NCI-H524 (cell line): ENCODE results near the gene GIMAP4.
"Not testable (repeated sequence)": the region's sequence is repeated elsewhere in the genome, so short reads cannot be mapped to it uniquely, and the experiment has no call there.

Source experiments
- DNase-seq, 2 experiments: peaks; one replicate each; lab custom pipeline; 2025; lab: John Stamatoyannopoulos, UW

The GIMAP4 gene

DNA sequence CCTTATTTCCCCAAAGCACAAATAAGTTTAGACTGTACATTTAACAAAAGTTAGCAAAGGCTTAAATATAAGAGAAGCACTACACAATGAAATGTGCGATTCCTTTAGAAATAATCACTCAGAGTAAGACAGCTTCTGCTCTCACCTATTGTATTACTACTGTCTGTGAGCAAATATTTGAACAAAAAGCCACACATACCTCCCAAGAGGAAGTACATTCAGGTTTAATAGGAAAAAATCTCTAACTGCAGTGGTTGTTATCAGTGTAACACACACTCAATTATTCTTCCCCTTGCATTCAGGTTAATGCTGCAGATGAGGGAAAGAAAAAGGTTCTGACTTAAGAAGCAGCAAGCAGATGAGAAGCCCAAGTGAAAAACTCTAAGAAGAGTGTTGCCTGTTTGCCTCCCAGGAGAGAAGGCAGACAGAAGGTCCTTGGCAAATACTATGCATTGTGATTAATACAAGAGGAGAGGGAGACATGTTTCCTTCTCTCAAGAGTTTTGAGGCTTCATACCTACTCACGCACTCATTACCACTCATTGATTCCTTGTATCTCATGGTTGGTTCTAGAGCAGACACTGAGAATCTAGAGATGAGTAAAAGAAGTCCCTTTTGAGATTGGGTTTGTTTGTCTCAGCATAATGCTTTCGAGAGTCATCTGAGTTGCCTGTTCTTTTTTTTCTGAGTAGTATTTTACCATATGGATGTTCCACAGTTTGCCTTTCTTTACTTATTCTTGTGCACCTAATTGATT is 13.6 kb downstream of the GIMAP4 start:
- DNase-seq = no peak

DNA sequence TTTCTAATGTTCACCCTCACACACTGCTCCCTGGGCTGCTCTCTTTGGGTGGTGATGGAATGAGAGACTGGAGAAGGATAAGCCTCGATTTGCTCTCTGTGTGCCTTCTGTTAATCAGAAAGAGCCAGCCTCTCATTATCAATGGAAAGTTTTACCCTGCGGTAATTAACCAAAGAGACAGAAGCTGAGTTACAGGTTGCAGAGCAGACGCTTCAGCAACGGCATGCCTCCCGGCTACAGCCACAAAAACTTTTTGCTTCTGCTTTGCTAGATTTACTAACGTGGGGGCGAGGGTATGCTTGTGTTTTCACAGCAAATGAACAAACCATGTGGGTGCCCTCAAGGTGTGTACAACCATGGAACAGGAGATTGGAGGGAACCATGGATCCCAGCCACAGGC is 18.0 kb downstream of the GIMAP4 start:
- no peak for DNase-seq

DNA sequence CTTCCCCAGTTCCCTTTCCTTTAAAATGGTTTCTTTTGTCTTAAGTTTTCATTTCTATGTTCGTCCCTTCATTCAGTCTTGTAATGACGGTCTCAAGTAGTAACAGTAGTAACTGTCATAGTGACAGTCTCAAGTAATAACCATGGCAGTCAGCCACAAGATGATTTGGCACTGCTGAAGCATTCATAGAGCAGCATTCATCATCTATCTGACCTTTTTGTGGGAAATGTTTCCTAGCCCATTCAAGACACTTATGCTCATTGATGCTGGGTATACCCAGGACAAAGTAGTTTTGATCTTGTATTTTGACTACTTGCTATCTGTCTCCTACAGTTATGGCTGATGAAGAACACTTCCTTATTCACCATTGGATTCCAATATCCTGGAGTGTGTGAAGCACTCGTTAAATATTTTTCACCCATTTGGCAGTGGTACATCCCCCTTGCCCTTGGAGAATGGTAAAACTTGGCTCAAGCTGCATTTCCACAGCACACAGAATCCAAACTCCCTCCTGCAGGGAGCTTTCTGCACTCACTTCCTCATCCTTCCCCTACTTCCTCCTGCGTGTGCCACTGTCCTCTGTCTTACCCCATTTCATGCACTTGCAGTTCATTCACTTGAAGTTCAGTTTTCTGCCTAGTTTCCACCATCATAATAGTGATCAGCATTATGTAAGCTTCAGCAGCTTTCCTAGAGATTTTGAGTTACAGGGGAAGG is 19.0 kb downstream of the GIMAP4 start:
- no peak for DNase-seq

DNA sequence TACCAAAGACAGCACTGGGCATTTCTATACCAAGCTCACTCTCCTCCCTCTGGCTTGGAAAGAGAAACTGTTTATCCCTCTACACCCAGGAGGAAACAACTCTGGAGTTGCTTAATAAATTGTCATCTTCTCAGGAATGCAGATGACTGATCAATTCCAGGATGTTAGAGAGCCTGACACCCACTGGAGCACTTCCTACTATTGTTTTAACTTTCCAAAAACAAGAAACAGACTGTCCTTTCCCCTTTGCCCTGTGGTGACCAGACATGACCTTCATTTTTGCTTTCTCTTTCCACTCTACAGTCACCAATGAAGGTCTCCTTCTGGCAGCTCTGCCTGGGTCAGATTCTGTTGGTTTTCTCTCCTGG is 19.6 kb downstream of the GIMAP4 start:
- no peak for DNase-seq

DNA sequence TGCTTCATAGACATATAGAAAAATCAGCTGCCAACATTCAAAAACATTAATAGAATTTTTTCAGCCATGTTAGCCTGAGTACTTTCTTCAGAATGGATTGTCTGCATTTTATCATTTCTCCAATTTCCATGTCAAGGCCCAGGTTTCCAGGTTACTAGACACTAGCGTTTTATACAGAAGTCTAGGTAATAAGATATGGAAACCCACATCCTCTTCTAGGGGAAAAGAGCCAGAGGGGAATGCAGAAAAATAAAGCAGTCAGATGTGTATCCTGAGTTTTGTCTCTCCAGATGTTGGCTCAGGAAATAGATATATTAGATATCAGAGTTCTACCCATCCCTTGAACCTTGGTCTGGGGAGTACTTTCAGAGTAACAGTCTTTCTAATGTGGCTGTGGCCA is 20.4 kb downstream of the GIMAP4 start:
- no peak for DNase-seq

DNA sequence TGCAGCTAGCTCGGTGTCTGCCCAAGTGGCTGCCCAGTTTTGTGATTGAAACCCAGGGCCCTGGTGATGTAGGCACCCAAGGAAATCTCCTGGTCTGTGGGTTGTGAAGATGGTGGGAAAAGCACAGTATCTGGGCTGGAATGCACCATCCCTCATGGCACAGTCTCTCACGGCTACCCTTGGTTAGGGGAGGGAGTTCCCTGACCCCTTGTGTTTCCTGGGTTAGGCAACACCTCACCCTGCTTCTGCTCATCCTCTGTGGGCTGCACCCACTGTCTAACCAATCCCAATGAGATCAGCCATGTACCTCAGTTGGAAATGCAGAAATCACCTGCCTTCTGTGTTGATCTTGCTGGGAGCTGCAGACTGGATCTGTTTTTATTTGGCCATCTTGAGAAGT is 27.6 kb downstream of the GIMAP4 start:
- no peak for DNase-seq

DNA sequence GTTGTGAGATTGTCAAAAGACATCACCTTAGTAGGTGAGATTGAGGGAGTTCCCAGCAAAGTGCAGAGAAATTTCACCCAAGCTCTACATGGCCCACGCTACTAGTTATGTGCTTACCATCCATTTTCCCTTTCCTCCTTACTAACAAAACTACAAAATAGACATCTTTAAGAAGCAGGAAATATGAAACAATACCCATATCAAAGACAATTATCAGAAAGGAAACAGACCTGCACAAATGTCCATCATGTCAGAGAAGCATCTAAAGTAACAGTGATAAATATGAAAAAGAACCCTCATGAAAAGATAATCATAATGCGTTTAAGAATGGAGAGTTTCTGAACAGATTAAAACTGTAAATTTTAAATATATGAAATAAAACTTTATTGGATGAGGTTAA is 28.2 kb downstream of the GIMAP4 start:
- DNase-seq = no peak

DNA sequence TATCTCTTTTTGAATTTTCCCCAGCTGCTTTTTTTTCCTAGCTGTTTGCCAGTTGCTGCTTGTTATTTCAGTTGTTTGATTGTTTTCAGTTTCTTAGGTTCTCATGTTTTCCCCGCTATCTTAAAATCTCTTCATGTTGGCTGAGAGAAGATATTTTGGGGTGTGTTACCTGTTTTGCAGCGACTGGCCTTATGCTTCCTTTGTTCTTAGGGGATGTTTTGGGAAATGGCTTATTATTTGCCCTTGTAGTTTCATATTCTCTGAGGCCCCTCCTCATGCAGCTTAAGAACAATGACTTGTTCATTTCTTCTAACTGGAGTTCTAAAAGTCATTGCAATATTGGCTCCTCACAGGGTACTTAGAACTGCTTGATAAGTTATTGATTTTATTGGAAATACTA is 36.4 kb downstream of the GIMAP4 start:
- DNase-seq = not testable (repeated sequence)

DNA sequence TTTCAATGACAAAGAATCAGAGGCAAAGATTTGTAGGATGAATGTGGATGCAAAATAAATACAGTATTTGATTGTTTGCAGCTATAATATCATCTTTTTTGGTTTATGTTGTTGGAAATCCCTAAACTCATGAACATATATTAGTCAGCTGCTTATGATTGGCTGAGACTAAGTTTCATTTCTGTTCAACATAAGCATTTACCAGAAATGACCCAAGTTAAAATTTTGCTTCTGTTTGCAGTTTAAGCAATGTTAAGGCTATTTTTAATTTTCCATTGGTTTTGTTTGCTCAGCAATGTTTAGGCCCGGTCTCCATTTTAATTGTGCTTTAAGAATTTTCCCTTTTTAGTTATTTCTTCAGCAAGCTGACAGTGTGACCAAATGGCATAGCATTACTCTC is 43.0 kb downstream of the GIMAP4 start:
- DNase-seq = no peak

DNA sequence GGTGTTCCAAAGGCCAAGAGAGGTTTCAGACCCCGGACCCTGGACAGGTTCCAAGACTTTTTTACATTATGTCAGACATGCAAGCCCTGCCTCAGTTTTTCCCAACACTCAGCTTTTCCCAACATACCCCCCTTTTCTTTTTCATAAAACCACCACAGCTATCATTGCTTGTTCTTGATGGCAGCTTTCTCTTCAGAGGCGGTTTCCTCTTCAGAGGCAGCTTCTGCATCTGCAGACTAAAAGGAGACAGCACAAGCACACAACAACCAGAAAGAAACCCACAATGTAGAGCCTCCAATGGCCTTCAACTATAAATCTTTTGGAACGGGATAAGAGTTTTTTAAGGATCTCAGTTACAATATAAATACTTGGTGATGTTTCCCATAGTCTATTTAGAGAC is 45.7 kb downstream of the GIMAP4 start:
- no peak for DNase-seq

DNA sequence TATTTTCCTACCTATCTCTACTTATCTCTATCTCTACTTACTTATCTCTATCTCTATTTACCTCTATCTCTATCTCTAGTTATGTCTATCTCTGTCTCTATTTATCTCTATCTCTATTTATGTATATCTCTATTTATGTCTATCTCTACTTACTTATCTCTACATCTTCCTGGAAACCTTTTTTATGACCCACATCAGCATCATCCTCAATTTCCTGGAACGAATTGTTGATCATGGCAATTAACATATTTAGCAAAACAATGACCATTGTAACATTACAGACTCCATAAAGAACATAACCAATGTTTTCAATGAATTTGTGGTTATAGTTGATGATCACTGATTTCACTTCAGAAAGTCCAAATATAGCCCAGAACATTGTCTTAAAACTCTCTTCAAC is 46.7 kb downstream of the GIMAP4 start:
- no peak for DNase-seq

DNA sequence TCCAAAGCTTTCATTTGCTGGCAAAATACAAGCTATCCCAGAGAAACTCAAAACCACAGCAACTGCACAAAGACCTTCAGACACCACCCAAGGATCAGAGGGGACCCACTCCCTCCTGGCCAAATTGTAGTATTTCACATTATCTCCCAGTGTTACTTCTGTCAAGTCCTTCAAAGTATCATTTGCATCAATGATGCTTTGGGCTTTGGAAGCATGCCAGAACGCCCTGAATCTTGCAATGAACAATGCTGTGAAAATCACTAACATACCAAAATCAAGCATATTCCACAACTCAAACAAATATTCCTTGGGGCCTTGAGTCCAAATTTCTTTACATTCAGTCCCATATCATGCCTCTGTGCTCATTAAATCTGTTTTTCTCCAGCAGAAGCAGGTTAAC is 47.2 kb downstream of the GIMAP4 start:
- DNase-seq = not testable (repeated sequence)

DNA sequence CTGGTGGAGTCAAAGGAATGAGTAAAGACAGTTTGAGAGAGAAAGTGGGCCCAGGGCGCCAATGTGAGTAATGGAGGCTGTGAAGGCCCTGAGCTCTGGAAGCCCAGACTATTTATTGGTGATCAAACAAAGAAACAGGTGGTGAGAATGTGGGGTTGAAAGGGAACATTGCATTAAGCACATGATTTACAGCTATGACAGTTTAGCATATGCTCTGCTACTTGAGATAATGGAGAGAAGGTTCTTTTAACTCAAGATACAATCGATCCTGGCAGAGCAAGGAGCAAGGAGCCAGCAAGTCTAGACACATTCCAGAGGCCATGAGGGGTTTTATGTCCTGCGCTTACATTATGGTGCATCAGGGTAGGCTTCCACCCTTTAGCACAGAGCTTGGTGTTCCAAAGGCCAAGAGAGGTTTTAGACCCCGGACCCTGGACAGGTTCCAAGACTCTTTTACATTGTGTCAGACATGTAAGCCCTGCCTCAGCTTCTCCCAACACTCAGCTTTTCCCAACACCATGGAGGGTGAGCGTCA is 48.1 kb downstream of the GIMAP4 start:
- peak; percentile 45 to 83 for DNase-seq

DNA sequence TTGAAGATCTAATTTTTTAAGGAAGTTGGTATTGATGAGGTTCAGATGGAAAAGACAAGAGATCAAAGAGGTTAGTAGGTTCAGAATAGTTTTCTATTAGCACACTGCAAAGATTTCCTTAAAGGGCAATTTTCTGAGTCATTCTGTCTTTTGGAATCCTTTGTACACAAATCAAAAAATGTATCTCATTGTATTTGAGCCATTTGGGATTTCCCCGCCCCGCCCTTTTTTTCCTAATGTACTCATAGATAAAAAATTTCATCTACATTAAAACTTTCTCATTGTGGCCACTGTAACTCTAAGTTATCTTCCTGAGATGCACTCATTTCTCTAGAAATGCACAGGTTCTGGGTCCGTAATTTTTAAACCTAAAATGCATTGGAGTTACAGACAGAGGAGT is 52.9 kb downstream of the GIMAP4 start:
- no peak for DNase-seq

DNA sequence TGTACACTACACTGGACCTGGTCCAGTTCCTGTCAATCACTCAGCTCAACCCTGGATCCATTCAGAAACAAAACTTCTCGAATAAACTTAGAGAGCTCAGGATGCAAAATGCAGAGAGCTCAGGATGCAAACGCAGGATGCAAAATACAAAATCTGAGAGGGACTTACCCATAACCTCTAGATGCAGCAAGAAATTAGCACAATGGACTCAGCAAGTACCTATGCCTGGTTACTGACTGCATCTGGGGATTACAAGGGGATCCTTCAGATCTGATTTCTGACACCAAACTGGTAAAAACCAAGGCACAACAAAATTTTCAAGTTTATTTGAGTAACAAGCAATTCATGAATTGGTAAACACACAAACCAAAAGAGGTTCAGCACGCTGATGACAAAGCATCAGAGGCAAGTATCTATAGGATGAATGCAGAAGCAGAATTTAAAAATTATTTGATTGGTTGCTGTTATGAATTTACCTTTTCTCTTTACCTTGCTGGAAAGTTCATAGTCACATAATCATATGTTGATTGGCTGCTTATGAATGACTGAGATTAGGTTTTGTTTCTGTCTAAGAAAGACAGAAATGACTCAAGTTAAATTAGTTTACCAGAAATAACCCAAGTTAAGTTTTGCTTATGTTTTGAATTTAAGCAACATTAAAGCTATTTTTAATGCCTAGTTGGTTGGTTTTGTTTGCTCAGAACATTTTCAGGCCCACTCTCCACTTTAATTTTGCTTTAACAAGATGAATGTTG is 53.6 kb downstream of the GIMAP4 start:
- DNase-seq = no peak

DNA sequence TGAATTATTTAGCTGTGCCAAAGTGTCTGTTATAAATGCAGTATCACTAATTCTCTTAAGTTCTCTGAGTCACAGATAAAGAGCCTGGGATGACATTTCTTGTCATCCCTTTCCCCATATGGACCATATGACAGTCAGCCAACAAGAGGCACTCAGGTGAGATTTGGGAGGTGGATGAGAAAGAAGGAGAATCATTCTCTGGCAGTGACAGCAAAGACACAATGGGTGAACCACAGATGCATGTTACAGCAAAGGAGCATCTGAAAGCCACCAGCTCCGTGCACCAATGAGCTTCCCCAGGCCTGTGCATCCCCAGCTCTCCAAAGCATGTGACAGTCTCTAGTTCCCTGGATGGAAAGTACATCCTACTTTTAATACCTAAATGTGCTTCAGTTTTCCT is 54.2 kb downstream of the GIMAP4 start:
- DNase-seq = peak in 1 of 2 experiments; percentile 23
